WTC11 (cell line): ENCODE measurements around the gene BRIX1. TPM values are rescaled to one million over a fixed set of nuclear protein-coding genes. Genes with fewer than 3 reads are reported as not detected.

Experiments used
- ATAC-seq: fragments of 200-7000 bp; cut with Tn5 transposase; 2 replicates; pipeline ENCODE4 v1.10.0; 2021; ENCODE audit warnings: mild to moderate bottlenecking, moderate library complexity
- CTCF ChIA-PET: fragments of 300-600 bp; sonication (Branson Sonifier 250); formaldehyde crosslinking; loops from one replicate; lab custom pipeline; 2021; ENCODE audit warnings: antibody characterized with exemption; lab: Charles Lee
- POLR2A ChIA-PET: fragments of 350-600 bp; sonication (Branson Sonifier 250); formaldehyde crosslinking; loops from one replicate; lab custom pipeline; 2021; ENCODE audit warnings: antibody characterized with exemption; lab: Charles Lee
- DNase-seq: peaks from one replicate; pipeline ENCODE4 v3.0.0; 2021; ENCODE audit warnings: low spot score
- H3K27ac Mint-ChIP-seq: 2 replicates; pipeline ENCODE4 v1.8.0; 2021; ENCODE audit warnings: mixed read lengths
- H3K27me3 Mint-ChIP-seq: 2 replicates; pipeline ENCODE4 v1.8.0; 2021; ENCODE audit warnings: low read depth, mild to moderate bottlenecking, moderate library complexity, mixed read lengths
- H3K36me3 Mint-ChIP-seq: 2 replicates; pipeline ENCODE4 v1.8.0; 2021; ENCODE audit warnings: mixed read lengths
- H3K4me1 Mint-ChIP-seq: 2 replicates; pipeline ENCODE4 v1.8.0; 2022; ENCODE audit warnings: mixed read lengths
- H3K4me3 Mint-ChIP-seq: 2 replicates; pipeline ENCODE4 v1.8.0; 2021; ENCODE audit warnings: mild to moderate bottlenecking, moderate library complexity, mixed read lengths
- H3K9me3 Mint-ChIP-seq: 2 replicates; pipeline ENCODE4 v1.8.0; 2021; ENCODE audit warnings: mixed read lengths
- NFYB ChIP-seq: sonication (generic); formaldehyde crosslinking; conservative IDR thresholded peaks from 2 replicates; pipeline ENCODE4 v1.8.0; 2022; ENCODE audit warnings: low read depth, missing genetic modification reagents
- PRDM15 ChIP-seq: sonication (generic); formaldehyde crosslinking; IDR thresholded peaks from 2 replicates; pipeline ENCODE4 v1.8.0; 2022; ENCODE audit warnings: missing genetic modification reagents
- USF1 ChIP-seq: sonication (generic); formaldehyde crosslinking; IDR thresholded peaks from 2 replicates; pipeline ENCODE4 v1.8.0; 2022; ENCODE audit warnings: mild to moderate bottlenecking, missing genetic modification reagents
- USF2 ChIP-seq: sonication (generic); formaldehyde crosslinking; IDR thresholded peaks from 2 replicates; pipeline ENCODE4 v1.8.1; 2023; ENCODE audit warnings: mild to moderate bottlenecking, missing genetic modification reagents, moderate library complexity
- ZBTB21 ChIP-seq: sonication (generic); formaldehyde crosslinking; IDR thresholded peaks from 2 replicates; pipeline ENCODE4 v1.8.1; 2023; ENCODE audit warnings: mild to moderate bottlenecking, missing genetic modification reagents, borderline replicate concordance
- ZNF425 ChIP-seq: fragments of 250-450 bp; sonication (Bioruptor Pico); conservative IDR thresholded peaks from 2 replicates; pipeline ENCODE4 v1.9.0; 2021; ENCODE audit warnings: mild to moderate bottlenecking
- ZNF512 ChIP-seq: sonication (generic); formaldehyde crosslinking; IDR thresholded peaks from 2 replicates; pipeline ENCODE4 v1.8.1; 2022; ENCODE audit warnings: missing genetic modification reagents, borderline replicate concordance
- ZNF671 ChIP-seq: fragments of 250-450 bp; sonication (Bioruptor Pico); IDR thresholded peaks from 2 replicates; pipeline ENCODE4 v1.8.0; 2021; ENCODE audit warnings: mild to moderate bottlenecking
- total RNA-seq: library from RNA; stranded (reverse); gene quantifications from 3 replicates; pipeline ENCODE4 v1.2.3, GENCODE V29; 2021

Gene BRIX1
- total RNA-seq, 1 experiment from 2014 or later: 57.3 TPM

- CTCF ChIA-PET: no interaction called here
- Mint-ChIP-seq H3K9me3 (peaks cover 25% of the 10 kb centered on the region), H3K27me3 (no peaks in the 10 kb centered on the region), H3K4me1 (no peaks in the 10 kb centered on the region), H3K27ac (no peak overlapping the region), H3K36me3 (peaks cover 14% of the 10 kb centered on the region), H3K4me3 (no peak overlapping the region)
- POLR2A ChIA-PET: no interaction called here
- DNase-seq (no peak), ATAC-seq (no peak)
- TF ChIP-seq ZNF671: no peak
- no peak for TF ChIP-seq USF2 (CRISPR knock-in tag)
- no peak for TF ChIP-seq ZBTB21 (CRISPR knock-in tag)
Measured at GRCh38 chr5:34881246-34881645, 34.3 kb upstream of the BRIX1 start.

GRCh38 chr5:34886392-34887119 lies 29.0 kb upstream of the BRIX1 start:
- ChIA-PET CTCF (interaction anchor here (0.6 to 1.2 kb wide), 3 partner anchors 9 to 117 kb away, joined by 3 read pairs; no protein-coding TSS in a partner anchor), POLR2A (interaction anchor here (0.6 kb wide), 1 partner anchor 636 kb away, joined by 3 read pairs; no protein-coding TSS in a partner anchor)
- H3K27me3 Mint-ChIP-seq: no peaks in the 10 kb centered on the region
- TF ChIP-seq ZNF512 (CRISPR knock-in tag) (no peak), PRDM15 (CRISPR knock-in tag) (no peak), USF1 (CRISPR knock-in tag) (no peak)
- H3K4me1 Mint-ChIP-seq: no peaks in the 10 kb centered on the region
- no peak for ATAC-seq
- no peak for DNase-seq
- no peaks in the 10 kb centered on the region for H3K9me3 Mint-ChIP-seq
- H3K27ac Mint-ChIP-seq: no peak overlapping the region
- no peaks in the 10 kb centered on the region for H3K36me3 Mint-ChIP-seq
- no peak overlapping the region for H3K4me3 Mint-ChIP-seq

GRCh38 chr5:34889394-34889793 lies 26.1 kb upstream of the BRIX1 start:
- Mint-ChIP-seq H3K4me1 (no peaks in the 10 kb centered on the region), H3K9me3 (no peaks in the 10 kb centered on the region), H3K27me3 (no peaks in the 10 kb centered on the region), H3K27ac (no peak overlapping the region), H3K4me3 (no peak overlapping the region), H3K36me3 (no peaks in the 10 kb centered on the region)
- DNase-seq (no peak), ATAC-seq (no peak)
- ChIA-PET CTCF (no interaction called here), POLR2A (no interaction called here)
- no peak for TF ChIP-seq NFYB (CRISPR knock-in tag)
- no peak for TF ChIP-seq ZNF425 (CRISPR knock-in tag)
